ENCODE results near the gene MED15. TPM values are rescaled to one million over a fixed set of nuclear protein-coding genes. Genes with fewer than 3 reads are reported as not detected.

Gene MED15
- polyA plus RNA-seq, 2 of the 4 experiments (the other 2 are of a cell fraction) = 10.7 to 29.7 TPM

DNA sequence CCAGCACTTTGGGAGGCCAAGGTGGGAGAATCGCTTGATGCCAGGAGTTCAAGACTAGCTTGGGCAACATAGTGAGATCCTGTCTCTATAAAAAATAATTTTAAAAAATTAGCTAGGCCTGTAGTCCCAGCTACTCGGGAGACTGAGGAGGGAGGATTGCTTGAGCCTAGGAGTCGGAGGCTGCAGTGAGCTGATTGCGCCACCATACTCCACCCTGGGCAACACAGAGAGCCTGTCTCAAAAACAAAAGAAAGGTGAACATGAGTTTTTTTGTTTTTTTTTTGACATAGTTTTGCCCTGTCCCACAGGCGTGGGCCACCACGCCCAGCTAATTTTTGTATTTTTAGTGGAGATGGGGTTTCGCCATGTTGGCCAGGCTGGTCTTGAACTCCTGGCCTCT, 17.6 kb downstream of the MED15 start:
- DNase-seq (ENCODE audit: low read depth in 1 of 2, low spot score in 1 of 2) = no peak
- no peak for TF ChIP-seq HES2 (IDR thresholded peaks at IDR 0.05)
- H3K9me3 ChIP-seq = no peaks in the 10 kb centered on the region
- CTCF ChIA-PET = interaction anchor here (2.3 kb wide), 1 partner anchor 11 kb away, joined by 9 read pairs; no protein-coding TSS in a partner anchor
- WGBS (ENCODE audit: missing lambda C conversion rate) = 96% methylated on average over 7 of the region's 7 CpGs
- no peak overlapping the region for H3K4me2 ChIP-seq
- FAIRE-seq = no peak
- POLR2A ChIA-PET = no interaction called here
- no peak overlapping the region for H3K4me3 ChIP-seq
- peak overlapping the region; percentile 58 to 78; a peak in 5 of 6 replicates for H3K27ac ChIP-seq
- H3K4me1 ChIP-seq = peaks cover 71% of the 10 kb centered on the region
- no peak for ATAC-seq

GRCh38 chr22:20526305-20526627, 18.9 kb downstream of the MED15 start:
- CTCF ChIA-PET = interaction anchor here (1.0 to 3.7 kb wide), 6 partner anchors 13 to 38 kb away, joined by 3 to 9 read pairs (median 3); partner anchors contain the start of gene MED15
- POLR2A ChIA-PET = interaction anchor here (1.3 kb wide), 1 partner anchor 17 kb away, joined by 4 read pairs; no protein-coding TSS in a partner anchor

DNA sequence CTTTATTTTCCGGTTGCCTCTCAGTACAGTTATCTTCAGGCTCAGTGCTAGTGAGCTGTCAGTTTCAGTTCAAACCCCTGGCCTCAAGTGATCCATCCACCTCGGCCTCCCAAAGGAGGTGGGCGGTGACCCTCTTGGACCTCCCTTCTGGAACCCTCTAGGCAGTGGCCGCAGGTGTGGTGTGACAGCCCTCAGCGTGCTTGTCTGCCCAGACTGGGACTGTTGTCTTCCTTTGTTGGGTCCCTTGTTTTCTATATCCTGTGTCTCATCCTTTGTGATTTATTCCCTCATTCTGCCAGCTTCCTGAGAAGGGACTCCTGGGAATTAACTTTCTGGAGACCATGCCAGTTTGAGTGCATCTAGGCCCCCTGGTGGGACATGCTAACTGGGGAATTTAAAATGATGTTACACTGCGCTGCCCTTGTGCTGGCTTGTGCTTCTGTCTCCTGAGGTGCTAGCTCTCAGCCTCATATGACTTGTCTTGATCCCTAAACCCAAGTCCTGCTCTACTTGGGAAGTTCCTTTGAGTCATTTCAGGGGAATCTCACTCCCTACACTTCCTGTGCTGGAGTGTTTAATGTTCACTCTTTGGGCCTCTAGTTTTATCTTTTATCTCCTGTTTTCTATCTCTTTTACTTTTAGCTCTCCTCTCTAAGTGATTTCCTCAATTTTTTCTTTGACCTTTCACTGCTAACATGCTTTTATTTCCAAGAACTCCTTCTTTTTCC, 19.4 kb downstream of the MED15 start:
- H3K4me3 ChIP-seq = no peak overlapping the region
- H3K9me3 ChIP-seq = no peaks in the 10 kb centered on the region
- WGBS (ENCODE audit: missing lambda C conversion rate) = 50% methylated on average over 6 of the region's 6 CpGs
- FAIRE-seq = no peak
- H3K4me2 ChIP-seq = peak overlapping the region; percentile 58
- DNase-seq (ENCODE audit: low read depth in 1 of 2, low spot score in 1 of 2) = peak in 1 of 2 experiments; percentile 42
- ATAC-seq = no peak
- TF ChIP-seq RFX5 (IDR thresholded peaks at IDR 0.05) (no peak), PHF8 (IDR thresholded peaks at IDR 0.05; ENCODE audit: borderline replicate concordance, low read depth) (no peak), CHD2 (IDR thresholded peaks at IDR 0.05; ENCODE audit: low read length, partially characterized antibody) (no peak), JUNB (IDR thresholded peaks at IDR 0.05) (no peak), TP53 (CRISPR knock-in tag; IDR thresholded peaks at IDR 0.05) (no peak), CBX2 (IDR thresholded peaks at IDR 0.05; ENCODE audit: borderline replicate concordance, low read depth) (no peak)
- TF ChIP-seq, protein P1, sequence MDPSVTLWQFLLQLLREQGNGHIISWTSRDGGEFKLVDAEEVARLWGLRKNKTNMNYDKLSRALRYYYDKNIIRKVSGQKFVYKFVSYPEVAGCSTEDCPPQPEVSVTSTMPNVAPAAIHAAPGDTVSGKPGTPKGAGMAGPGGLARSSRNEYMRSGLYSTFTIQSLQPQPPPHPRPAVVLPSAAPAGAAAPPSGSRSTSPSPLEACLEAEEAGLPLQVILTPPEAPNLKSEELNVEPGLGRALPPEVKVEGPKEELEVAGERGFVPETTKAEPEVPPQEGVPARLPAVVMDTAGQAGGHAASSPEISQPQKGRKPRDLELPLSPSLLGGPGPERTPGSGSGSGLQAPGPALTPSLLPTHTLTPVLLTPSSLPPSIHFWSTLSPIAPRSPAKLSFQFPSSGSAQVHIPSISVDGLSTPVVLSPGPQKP (IDR thresholded peaks at IDR 0.05; ENCODE audit: low read depth, low read length) = no peak
- CTCF ChIA-PET = interaction anchor here (1.0 to 3.7 kb wide), 6 partner anchors 12 to 38 kb away, joined by 3 to 9 read pairs (median 3); partner anchors contain the start of gene MED15
- POLR2A ChIA-PET = interaction anchor here (1.3 kb wide), 1 partner anchor 18 kb away, joined by 4 read pairs; no protein-coding TSS in a partner anchor
- H3K4me1 ChIP-seq = peaks cover 84% of the 10 kb centered on the region
- H3K27ac ChIP-seq = peak overlapping the region; percentile 65 to 92

More at GRCh38 chr22:20526305-20526627, 18.9 kb downstream of the MED15 start:
- peak overlapping the region; percentile 65 to 92 for H3K27ac ChIP-seq
- no peak overlapping the region for H3K4me3 ChIP-seq
- no peaks in the 10 kb centered on the region for H3K9me3 ChIP-seq
- peaks cover 78% of the 10 kb centered on the region for H3K4me1 ChIP-seq
- FAIRE-seq = no peak
- 79% methylated on average over 4 of the region's 4 CpGs for WGBS (ENCODE audit: missing lambda C conversion rate)
- no peak for ATAC-seq
- TF ChIP-seq FOSL2 (IDR thresholded peaks at IDR 0.05) (no peak), FOSL2 (CRISPR knock-in tag; IDR thresholded peaks at IDR 0.05) (no peak), ZNF302 (CRISPR knock-in tag; IDR thresholded peaks at IDR 0.05) (no peak), ZSCAN20 (CRISPR knock-in tag; IDR thresholded peaks at IDR 0.05) (no peak), HDAC2 (IDR thresholded peaks at IDR 0.05) (no peak), RARB (CRISPR knock-in tag; IDR thresholded peaks at IDR 0.05) (no peak), RNF2 (IDR thresholded peaks at IDR 0.05; ENCODE audit: borderline replicate concordance, low read depth) (no peak), CEBPB (IDR thresholded peaks at IDR 0.05) (no peak), MYC (IDR thresholded peaks at IDR 0.05; ENCODE audit: borderline replicate concordance, low read length) (no peak), BHLHE40 (IDR thresholded peaks at IDR 0.05; ENCODE audit: low read depth, low read length) (no peak), NPAS2 (CRISPR knock-in tag; IDR thresholded peaks at IDR 0.05; ENCODE audit: borderline replicate concordance) (no peak), SMC3 (IDR thresholded peaks at IDR 0.05) (no peak), PHF8 (IDR thresholded peaks at IDR 0.05; ENCODE audit: borderline replicate concordance, low read depth) (no peak), RFX5 (IDR thresholded peaks at IDR 0.05) (no peak), POLR2AphosphoS2 (conservative IDR thresholded peaks at IDR 0.05; ENCODE audit: low read length) (no peak), EHMT2 (IDR thresholded peaks at IDR 0.05; ENCODE audit: low read depth) (no peak), HOXA7 (CRISPR knock-in tag; IDR thresholded peaks at IDR 0.05) (no peak), HMGXB4 (CRISPR knock-in tag; IDR thresholded peaks at IDR 0.05; ENCODE audit: borderline replicate concordance) (no peak), POLR2A (IDR thresholded peaks at IDR 0.05; ENCODE audit: low read length) (no peak), ZFP36 (IDR thresholded peaks at IDR 0.05; ENCODE audit: borderline replicate concordance, partially characterized antibody) (no peak)
- TF ChIP-seq, protein P2, sequence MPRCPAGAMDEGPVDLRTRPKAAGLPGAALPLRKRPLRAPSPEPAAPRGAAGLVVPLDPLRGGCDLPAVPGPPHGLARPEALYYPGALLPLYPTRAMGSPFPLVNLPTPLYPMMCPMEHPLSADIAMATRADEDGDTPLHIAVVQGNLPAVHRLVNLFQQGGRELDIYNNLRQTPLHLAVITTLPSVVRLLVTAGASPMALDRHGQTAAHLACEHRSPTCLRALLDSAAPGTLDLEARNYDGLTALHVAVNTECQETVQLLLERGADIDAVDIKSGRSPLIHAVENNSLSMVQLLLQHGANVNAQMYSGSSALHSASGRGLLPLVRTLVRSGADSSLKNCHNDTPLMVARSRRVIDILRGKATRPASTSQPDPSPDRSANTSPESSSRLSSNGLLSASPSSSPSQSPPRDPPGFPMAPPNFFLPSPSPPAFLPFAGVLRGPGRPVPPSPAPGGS (IDR thresholded peaks at IDR 0.05) = no peak
- H3K4me2 ChIP-seq = peak overlapping the region; percentile 58
- DNase-seq (ENCODE audit: low read depth in 1 of 2, low spot score in 1 of 2) = no peak

Measured in A549 (cell line).